ENCODE results near the gene TOR1A.
"Not testable (repeated sequence)": the region's sequence is repeated elsewhere in the genome, so short reads cannot be mapped to it uniquely, and the experiment has no call there.

Gene TOR1A

GRCh38 chr9:129779560-129780190, 44.3 kb downstream of the TOR1A start:
- no peak for DNase-seq

GRCh38 chr9:129778469-129778868, 45.5 kb downstream of the TOR1A start:
- no peak for DNase-seq

GRCh38 chr9:129777769-129778130, 46.2 kb downstream of the TOR1A start:
- DNase-seq, result no peak

GRCh38 chr9:129776938-129777768, 46.8 kb downstream of the TOR1A start:
- no peak for DNase-seq

GRCh38 chr9:129776566-129776937, 47.4 kb downstream of the TOR1A start:
- no peak for DNase-seq

- DNase-seq, result not testable (repeated sequence)
These were observed 47.8 kb downstream of the TOR1A start for GRCh38 chr9:129776096-129776495.

GRCh38 chr9:129775448-129775798, 48.5 kb downstream of the TOR1A start:
- DNase-seq, result no peak

- DNase-seq, result no peak
These were observed 49.0 kb downstream of the TOR1A start for GRCh38 chr9:129774791-129775447.

- DNase-seq, result no peak
These were observed 50.5 kb downstream of the TOR1A start for GRCh38 chr9:129773262-129774048.

GRCh38 chr9:129770741-129771140, 53.2 kb downstream of the TOR1A start:
- no peak for DNase-seq

GRCh38 chr9:129769669-129770068, 54.3 kb downstream of the TOR1A start:
- no peak for DNase-seq

- no peak for DNase-seq
These were observed 55.5 kb downstream of the TOR1A start for GRCh38 chr9:129768486-129768885.

GRCh38 chr9:129765764-129766317, 58.1 kb downstream of the TOR1A start:
- no peak for DNase-seq

GRCh38 chr9:129762985-129763926, 60.7 kb downstream of the TOR1A start:
- DNase-seq, result no peak

All from NCI-H1092 treated with DMSO at 0.1 percent for 48 hours (cell line).